ENCODE data around the gene CCDC192. TPM values are rescaled to one million over a fixed set of nuclear protein-coding genes. Genes with fewer than 3 reads are reported as not detected.

Gene CCDC192
- total and polyA plus RNA-seq, 2 experiments from 2014 or later = 0.40 TPM; not detected in 1

DNA sequence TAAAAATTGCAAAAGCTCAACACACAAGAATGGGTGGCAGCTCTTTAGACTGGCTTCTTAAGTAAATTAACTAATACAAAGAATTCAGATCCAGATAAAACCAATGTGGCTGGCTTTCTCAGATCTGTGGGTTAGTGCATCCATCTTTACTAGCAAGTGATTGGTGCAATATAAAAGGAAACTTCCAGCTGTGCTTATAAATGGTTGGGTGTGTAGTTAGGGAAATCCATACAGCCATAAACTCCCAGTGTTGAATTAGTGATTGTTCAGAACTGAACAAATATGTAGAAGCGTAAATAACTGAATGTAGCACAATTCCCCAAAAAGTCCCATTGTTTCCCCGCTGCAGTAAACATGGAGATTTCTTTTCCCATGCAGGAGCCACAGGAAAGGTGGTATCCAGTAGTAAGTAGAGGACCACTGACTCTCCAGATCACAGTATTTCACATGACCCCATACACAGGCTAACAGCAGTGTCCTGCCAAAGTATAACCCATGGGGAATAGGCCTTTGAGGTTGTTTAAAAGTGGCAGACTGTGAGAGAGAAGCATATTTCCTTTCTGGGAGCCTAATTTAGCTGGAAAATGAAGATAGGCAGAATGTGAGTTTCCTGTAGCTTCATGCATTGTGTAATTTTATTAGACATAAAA lies 207.2 kb downstream of the CCDC192 start:
- Mint-ChIP-seq H3K4me3 (no peak overlapping the region), H3K36me3 (ENCODE audit: low read depth) (no peaks in the 10 kb centered on the region), H3K27ac (no peak overlapping the region), H3K9me3 (no peaks in the 10 kb centered on the region), H3K27me3 (ENCODE audit: insufficient read depth, low read depth, poor library complexity) (no peaks in the 10 kb centered on the region), H3K4me1 (no peaks in the 10 kb centered on the region)
- H3K9me2 ChIP-seq (ENCODE audit: insufficient read depth) = peaks cover 5% of the 10 kb centered on the region; the same call in 1 of the 2 replicates
- no peaks in the 10 kb centered on the region for H3K36me3 ChIP-seq (ENCODE audit: insufficient read depth)
- H3K4me3 ChIP-seq = no peak overlapping the region
- no peaks in the 10 kb centered on the region for H3K4me1 ChIP-seq (ENCODE audit: insufficient read depth)
- DNase-seq (ENCODE audit: low spot score) (no peak), ATAC-seq (no peak)
- H3K79me2 ChIP-seq (replicated peaks; ENCODE audit: insufficient read depth) = no peaks in the 10 kb centered on the region
- no peak overlapping the region for H3K4me2 ChIP-seq
- H3F3A ChIP-seq (replicated peaks; ENCODE audit: low read depth) = no peaks in the 10 kb centered on the region
- no peak overlapping the region for H2AFZ ChIP-seq
- H4K20me1 ChIP-seq (replicated peaks; ENCODE audit: insufficient read depth) = no peaks in the 10 kb centered on the region
- TF ChIP-seq, protein P1, sequence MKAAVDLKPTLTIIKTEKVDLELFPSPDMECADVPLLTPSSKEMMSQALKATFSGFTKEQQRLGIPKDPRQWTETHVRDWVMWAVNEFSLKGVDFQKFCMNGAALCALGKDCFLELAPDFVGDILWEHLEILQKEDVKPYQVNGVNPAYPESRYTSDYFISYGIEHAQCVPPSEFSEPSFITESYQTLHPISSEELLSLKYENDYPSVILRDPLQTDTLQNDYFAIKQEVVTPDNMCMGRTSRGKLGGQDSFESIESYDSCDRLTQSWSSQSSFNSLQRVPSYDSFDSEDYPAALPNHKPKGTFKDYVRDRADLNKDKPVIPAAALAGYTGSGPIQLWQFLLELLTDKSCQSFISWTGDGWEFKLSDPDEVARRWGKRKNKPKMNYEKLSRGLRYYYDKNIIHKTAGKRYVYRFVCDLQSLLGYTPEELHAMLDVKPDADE (IDR thresholded peaks at IDR 0.05) = no peak
- TF ChIP-seq CREB1 (CRISPR knock-in tag; IDR thresholded peaks at IDR 0.05; ENCODE audit: low read depth) (no peak), NANOG (IDR thresholded peaks at IDR 0.05; ENCODE audit: borderline replicate concordance) (no peak), EZH2 (IDR thresholded peaks at IDR 0.05; ENCODE audit: low read depth, unreplicated experiment) (no peak), ZNF114 (CRISPR knock-in tag; IDR thresholded peaks at IDR 0.05) (no peak), STAT1 (IDR thresholded peaks at IDR 0.05; ENCODE audit: unreplicated experiment) (no peak), EZH2phosphoT487 (IDR thresholded peaks at IDR 0.05; ENCODE audit: unreplicated experiment) (no peak), JUNB (IDR thresholded peaks at IDR 0.05; ENCODE audit: unreplicated experiment) (no peak), POLR2AphosphoS5 (IDR thresholded peaks at IDR 0.05; ENCODE audit: low read depth) (no peak), ZNF331 (CRISPR knock-in tag; IDR thresholded peaks at IDR 0.05; ENCODE audit: low read depth) (no peak)
- TF ChIP-seq, protein P2, sequence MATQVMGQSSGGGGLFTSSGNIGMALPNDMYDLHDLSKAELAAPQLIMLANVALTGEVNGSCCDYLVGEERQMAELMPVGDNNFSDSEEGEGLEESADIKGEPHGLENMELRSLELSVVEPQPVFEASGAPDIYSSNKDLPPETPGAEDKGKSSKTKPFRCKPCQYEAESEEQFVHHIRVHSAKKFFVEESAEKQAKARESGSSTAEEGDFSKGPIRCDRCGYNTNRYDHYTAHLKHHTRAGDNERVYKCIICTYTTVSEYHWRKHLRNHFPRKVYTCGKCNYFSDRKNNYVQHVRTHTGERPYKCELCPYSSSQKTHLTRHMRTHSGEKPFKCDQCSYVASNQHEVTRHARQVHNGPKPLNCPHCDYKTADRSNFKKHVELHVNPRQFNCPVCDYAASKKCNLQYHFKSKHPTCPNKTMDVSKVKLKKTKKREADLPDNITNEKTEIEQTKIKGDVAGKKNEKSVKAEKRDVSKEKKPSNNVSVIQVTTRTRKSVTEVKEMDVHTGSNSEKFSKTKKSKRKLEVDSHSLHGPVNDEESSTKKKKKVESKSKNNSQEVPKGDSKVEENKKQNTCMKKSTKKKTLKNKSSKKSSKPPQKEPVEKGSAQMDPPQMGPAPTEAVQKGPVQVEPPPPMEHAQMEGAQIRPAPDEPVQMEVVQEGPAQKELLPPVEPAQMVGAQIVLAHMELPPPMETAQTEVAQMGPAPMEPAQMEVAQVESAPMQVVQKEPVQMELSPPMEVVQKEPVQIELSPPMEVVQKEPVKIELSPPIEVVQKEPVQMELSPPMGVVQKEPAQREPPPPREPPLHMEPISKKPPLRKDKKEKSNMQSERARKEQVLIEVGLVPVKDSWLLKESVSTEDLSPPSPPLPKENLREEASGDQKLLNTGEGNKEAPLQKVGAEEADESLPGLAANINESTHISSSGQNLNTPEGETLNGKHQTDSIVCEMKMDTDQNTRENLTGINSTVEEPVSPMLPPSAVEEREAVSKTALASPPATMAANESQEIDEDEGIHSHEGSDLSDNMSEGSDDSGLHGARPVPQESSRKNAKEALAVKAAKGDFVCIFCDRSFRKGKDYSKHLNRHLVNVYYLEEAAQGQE (IDR thresholded peaks at IDR 0.05; ENCODE audit: unreplicated experiment) = no peak
- TF ChIP-seq, protein P3, sequence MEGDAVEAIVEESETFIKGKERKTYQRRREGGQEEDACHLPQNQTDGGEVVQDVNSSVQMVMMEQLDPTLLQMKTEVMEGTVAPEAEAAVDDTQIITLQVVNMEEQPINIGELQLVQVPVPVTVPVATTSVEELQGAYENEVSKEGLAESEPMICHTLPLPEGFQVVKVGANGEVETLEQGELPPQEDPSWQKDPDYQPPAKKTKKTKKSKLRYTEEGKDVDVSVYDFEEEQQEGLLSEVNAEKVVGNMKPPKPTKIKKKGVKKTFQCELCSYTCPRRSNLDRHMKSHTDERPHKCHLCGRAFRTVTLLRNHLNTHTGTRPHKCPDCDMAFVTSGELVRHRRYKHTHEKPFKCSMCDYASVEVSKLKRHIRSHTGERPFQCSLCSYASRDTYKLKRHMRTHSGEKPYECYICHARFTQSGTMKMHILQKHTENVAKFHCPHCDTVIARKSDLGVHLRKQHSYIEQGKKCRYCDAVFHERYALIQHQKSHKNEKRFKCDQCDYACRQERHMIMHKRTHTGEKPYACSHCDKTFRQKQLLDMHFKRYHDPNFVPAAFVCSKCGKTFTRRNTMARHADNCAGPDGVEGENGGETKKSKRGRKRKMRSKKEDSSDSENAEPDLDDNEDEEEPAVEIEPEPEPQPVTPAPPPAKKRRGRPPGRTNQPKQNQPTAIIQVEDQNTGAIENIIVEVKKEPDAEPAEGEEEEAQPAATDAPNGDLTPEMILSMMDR (conservative IDR thresholded peaks at IDR 0.05; ENCODE audit: low read depth in 2 of 2) = no peak
- TF ChIP-seq, protein P4, sequence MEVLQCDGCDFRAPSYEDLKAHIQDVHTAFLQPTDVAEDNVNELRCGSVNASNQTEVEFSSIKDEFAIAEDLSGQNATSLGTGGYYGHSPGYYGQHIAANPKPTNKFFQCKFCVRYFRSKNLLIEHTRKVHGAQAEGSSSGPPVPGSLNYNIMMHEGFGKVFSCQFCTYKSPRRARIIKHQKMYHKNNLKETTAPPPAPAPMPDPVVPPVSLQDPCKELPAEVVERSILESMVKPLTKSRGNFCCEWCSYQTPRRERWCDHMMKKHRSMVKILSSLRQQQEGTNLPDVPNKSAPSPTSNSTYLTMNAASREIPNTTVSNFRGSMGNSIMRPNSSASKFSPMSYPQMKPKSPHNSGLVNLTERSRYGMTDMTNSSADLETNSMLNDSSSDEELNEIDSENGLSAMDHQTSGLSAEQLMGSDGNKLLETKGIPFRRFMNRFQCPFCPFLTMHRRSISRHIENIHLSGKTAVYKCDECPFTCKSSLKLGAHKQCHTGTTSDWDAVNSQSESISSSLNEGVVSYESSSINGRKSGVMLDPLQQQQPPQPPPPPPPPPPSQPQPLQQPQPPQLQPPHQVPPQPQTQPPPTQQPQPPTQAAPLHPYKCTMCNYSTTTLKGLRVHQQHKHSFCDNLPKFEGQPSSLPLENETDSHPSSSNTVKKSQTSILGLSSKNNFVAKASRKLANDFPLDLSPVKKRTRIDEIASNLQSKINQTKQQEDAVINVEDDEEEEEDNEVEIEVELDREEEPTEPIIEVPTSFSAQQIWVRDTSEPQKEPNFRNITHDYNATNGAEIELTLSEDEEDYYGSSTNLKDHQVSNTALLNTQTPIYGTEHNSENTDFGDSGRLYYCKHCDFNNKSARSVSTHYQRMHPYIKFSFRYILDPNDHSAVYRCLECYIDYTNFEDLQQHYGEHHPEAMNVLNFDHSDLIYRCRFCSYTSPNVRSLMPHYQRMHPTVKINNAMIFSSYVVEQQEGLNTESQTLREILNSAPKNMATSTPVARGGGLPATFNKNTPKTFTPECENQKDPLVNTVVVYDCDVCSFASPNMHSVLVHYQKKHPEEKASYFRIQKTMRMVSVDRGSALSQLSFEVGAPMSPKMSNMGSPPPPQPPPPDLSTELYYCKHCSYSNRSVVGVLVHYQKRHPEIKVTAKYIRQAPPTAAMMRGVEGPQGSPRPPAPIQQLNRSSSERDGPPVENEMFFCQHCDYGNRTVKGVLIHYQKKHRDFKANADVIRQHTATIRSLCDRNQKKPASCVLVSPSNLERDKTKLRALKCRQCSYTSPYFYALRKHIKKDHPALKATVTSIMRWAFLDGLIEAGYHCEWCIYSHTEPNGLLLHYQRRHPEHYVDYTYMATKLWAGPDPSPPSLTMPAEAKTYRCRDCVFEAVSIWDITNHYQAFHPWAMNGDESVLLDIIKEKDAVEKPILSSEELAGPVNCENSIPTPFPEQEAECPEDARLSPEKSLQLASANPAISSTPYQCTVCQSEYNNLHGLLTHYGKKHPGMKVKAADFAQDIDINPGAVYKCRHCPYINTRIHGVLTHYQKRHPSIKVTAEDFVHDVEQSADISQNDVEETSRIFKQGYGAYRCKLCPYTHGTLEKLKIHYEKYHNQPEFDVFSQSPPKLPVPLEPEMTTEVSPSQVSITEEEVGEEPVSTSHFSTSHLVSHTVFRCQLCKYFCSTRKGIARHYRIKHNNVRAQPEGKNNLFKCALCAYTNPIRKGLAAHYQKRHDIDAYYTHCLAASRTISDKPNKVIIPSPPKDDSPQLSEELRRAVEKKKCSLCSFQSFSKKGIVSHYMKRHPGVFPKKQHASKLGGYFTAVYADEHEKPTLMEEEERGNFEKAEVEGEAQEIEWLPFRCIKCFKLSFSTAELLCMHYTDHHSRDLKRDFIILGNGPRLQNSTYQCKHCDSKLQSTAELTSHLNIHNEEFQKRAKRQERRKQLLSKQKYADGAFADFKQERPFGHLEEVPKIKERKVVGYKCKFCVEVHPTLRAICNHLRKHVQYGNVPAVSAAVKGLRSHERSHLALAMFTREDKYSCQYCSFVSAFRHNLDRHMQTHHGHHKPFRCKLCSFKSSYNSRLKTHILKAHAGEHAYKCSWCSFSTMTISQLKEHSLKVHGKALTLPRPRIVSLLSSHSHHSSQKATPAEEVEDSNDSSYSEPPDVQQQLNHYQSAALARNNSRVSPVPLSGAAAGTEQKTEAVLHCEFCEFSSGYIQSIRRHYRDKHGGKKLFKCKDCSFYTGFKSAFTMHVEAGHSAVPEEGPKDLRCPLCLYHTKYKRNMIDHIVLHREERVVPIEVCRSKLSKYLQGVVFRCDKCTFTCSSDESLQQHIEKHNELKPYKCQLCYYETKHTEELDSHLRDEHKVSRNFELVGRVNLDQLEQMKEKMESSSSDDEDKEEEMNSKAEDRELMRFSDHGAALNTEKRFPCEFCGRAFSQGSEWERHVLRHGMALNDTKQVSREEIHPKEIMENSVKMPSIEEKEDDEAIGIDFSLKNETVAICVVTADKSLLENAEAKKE (CRISPR knock-in tag; IDR thresholded peaks at IDR 0.05) = no peak
- H3K27me3 ChIP-seq (ENCODE audit: insufficient read depth) = no peaks in the 10 kb centered on the region
- no peak overlapping the region for H3K27ac ChIP-seq (ENCODE audit: low read depth)
